IPS-15b (cell line): Measurements from ENCODE around the gene RDH11.
A peak's percentile ranks its signal among the peaks of the same experiment; 100 is the strongest.
"Not testable (repeated sequence)": the region's sequence is repeated elsewhere in the genome, so short reads cannot be mapped to it uniquely, and the experiment has no call there.

Source experiments
- H3K27me3 ChIP-seq: one replicate; pipeline ENCODE4 v1.6.1; 2013; ENCODE audit warnings: low read length; ENCODE audit not compliant: control insufficient read depth, insufficient read depth
- H3K36me3 ChIP-seq: one replicate; pipeline ENCODE4 v1.6.1; 2013; ENCODE audit warnings: low read length; ENCODE audit not compliant: control insufficient read depth, insufficient read depth
- H3K4me1 ChIP-seq: one replicate; pipeline ENCODE4 v1.6.1; 2013; ENCODE audit warnings: mild to moderate bottlenecking, low read length; ENCODE audit not compliant: control insufficient read depth, insufficient read depth
- H3K4me3 ChIP-seq: one replicate; pipeline ENCODE4 v1.5.1; 2013; ENCODE audit warnings: low read depth, low read length
- H3K9ac ChIP-seq: one replicate; pipeline ENCODE4 v1.6.1; 2013; ENCODE audit warnings: low read depth, mild to moderate bottlenecking, low read length
- H3K9me3 ChIP-seq: one replicate; pipeline ENCODE4 v1.6.1; 2013; ENCODE audit warnings: mild to moderate bottlenecking, low read length; ENCODE audit not compliant: control insufficient read depth, insufficient read depth

The RDH11 gene

GRCh38 chr14:67722293-67722692 is 26.7 kb upstream of the RDH11 start:
- Histone ChIP-seq H3K4me1 (no peaks in the 10 kb centered on the region), H3K9ac (no peak overlapping the region), H3K36me3 (no peaks in the 10 kb centered on the region), H3K4me3 (peak overlapping the region; percentile 12), H3K27me3 (peaks cover 2% of the 10 kb centered on the region), H3K9me3 (no peaks in the 10 kb centered on the region)

GRCh38 chr14:67721875-67722274 is 26.3 kb upstream of the RDH11 start:
- Histone ChIP-seq H3K4me3 (no peak overlapping the region), H3K27me3 (peaks cover 2% of the 10 kb centered on the region), H3K36me3 (no peaks in the 10 kb centered on the region), H3K9me3 (no peaks in the 10 kb centered on the region), H3K4me1 (no peaks in the 10 kb centered on the region), H3K9ac (no peak overlapping the region)

GRCh38 chr14:67719866-67720265 is 24.3 kb upstream of the RDH11 start:
- Histone ChIP-seq H3K27me3 (peaks cover 2% of the 10 kb centered on the region), H3K4me3 (no peak overlapping the region), H3K9ac (no peak overlapping the region), H3K4me1 (no peaks in the 10 kb centered on the region), H3K36me3 (no peaks in the 10 kb centered on the region), H3K9me3 (no peaks in the 10 kb centered on the region)

DNA sequence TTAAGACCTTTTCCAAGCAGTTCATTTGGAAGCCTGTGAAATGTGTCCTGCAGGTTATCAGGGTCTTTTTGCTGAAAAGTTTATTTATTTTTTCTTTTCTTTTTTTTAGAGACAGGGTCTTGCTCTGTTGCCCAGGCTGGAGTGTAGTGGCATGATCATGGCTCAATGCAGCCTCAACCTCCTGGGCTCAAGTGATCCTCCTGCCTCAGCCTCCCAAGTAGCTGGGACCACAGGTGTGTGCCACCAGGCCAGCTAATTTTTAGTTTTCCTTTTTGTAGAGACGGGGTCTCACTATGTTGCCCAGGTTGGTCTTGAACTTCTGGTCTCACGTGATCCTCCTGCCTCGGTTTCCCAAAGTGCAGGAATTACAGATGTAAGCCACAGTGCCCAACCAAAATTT is 23.8 kb upstream of the RDH11 start:
- not testable (repeated sequence) for H3K9me3 ChIP-seq, H3K27me3 ChIP-seq, H3K4me1 ChIP-seq, H3K9ac ChIP-seq, H3K4me3 ChIP-seq, H3K36me3 ChIP-seq

DNA sequence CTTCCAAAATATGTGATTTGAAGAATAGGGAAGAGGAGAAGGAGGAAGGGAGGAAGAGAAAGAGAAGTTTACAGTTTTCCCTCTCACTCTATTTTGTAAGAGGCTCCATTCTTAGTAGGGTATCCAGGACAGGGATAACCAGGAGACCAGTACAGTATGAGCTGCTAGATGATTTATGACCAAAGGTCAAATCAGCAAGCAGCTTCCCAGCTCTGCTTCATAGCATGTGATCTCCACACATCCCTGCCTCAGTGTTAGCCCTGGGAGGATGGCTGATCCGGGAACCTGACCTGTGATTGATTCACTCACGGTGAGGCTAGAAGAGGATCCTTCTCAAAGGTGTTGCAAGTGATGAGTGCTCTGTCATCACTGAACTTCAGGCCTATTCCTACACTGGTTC is 22.7 kb upstream of the RDH11 start:
- Histone ChIP-seq H3K27me3 (peaks cover 2% of the 10 kb centered on the region), H3K36me3 (no peaks in the 10 kb centered on the region), H3K4me1 (no peaks in the 10 kb centered on the region), H3K9me3 (no peaks in the 10 kb centered on the region), H3K4me3 (no peak overlapping the region), H3K9ac (no peak overlapping the region)

GRCh38 chr14:67717048-67717447 is 21.5 kb upstream of the RDH11 start:
- Histone ChIP-seq H3K9me3 (no peaks in the 10 kb centered on the region), H3K4me1 (no peaks in the 10 kb centered on the region), H3K27me3 (peaks cover 2% of the 10 kb centered on the region), H3K9ac (no peak overlapping the region), H3K4me3 (no peak overlapping the region), H3K36me3 (no peaks in the 10 kb centered on the region)

GRCh38 chr14:67710209-67710608 is 14.6 kb upstream of the RDH11 start:
- no peak overlapping the region for H3K4me3 ChIP-seq
- H3K9me3 ChIP-seq, result peaks cover 5% of the 10 kb centered on the region

GRCh38 chr14:67709796-67710195 is 14.2 kb upstream of the RDH11 start:
- H3K9me3 ChIP-seq, H3K27me3 ChIP-seq, H3K9ac ChIP-seq, H3K36me3 ChIP-seq, H3K4me3 ChIP-seq, H3K4me1 ChIP-seq: not testable (repeated sequence)

More at GRCh38 chr14:67710209-67710608, 14.6 kb upstream of the RDH11 start:
- H3K27me3 ChIP-seq, result no peaks in the 10 kb centered on the region
- H3K4me1 ChIP-seq, result no peaks in the 10 kb centered on the region
- H3K36me3 ChIP-seq, result no peaks in the 10 kb centered on the region
- H3K9ac ChIP-seq, result no peak overlapping the region

GRCh38 chr14:67709346-67709745 is 13.8 kb upstream of the RDH11 start:
- not testable (repeated sequence) for H3K9ac ChIP-seq, H3K36me3 ChIP-seq, H3K4me1 ChIP-seq, H3K27me3 ChIP-seq, H3K9me3 ChIP-seq, H3K4me3 ChIP-seq

DNA sequence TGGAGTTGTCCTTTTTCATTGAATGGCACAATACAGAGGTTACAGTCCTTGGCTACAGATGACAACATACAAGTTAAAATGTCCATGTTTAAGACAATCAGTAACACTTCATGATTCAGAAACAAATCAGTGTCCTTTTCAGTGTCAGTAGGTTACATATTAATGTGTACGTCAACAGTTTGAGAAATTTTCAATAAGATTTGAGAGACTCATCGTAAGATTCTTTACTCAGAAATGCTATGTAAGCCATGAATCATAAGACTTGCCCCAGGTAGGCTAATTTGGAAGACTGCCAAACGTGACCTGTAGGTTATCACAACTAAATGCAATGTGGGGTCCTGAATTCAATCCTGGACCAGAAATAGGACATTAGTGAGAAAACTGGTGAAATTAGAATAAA is 9.6 kb upstream of the RDH11 start:
- Histone ChIP-seq H3K9ac (no peak overlapping the region), H3K9me3 (peaks cover 5% of the 10 kb centered on the region), H3K36me3 (no peaks in the 10 kb centered on the region), H3K27me3 (no peaks in the 10 kb centered on the region), H3K4me1 (no peaks in the 10 kb centered on the region), H3K4me3 (no peak overlapping the region)

GRCh38 chr14:67704484-67705089 is 9.0 kb upstream of the RDH11 start:
- Histone ChIP-seq H3K36me3 (no peaks in the 10 kb centered on the region), H3K9me3 (peaks cover 2% of the 10 kb centered on the region), H3K4me3 (no peak overlapping the region), H3K9ac (no peak overlapping the region), H3K27me3 (no peaks in the 10 kb centered on the region), H3K4me1 (no peaks in the 10 kb centered on the region)

GRCh38 chr14:67703997-67704396 is 8.4 kb upstream of the RDH11 start:
- Histone ChIP-seq H3K9ac (no peak overlapping the region), H3K9me3 (no peaks in the 10 kb centered on the region), H3K4me1 (no peaks in the 10 kb centered on the region), H3K36me3 (no peaks in the 10 kb centered on the region), H3K27me3 (no peaks in the 10 kb centered on the region), H3K4me3 (no peak overlapping the region)
